Limb (tissue), 2 donors: ENCODE results near the gene NACC2.
"Not testable (repeated sequence)": the region's sequence is repeated elsewhere in the genome, so short reads cannot be mapped to it uniquely, and the experiment has no call there.

ENCODE experiments used
- DNase-seq, 2 donors: peaks; one replicate each; pipeline ENCODE4 v3.0.0-alpha.2; 2016; ENCODE audit errors: extremely low spot score in 2 of 2

The NACC2 gene

DNA sequence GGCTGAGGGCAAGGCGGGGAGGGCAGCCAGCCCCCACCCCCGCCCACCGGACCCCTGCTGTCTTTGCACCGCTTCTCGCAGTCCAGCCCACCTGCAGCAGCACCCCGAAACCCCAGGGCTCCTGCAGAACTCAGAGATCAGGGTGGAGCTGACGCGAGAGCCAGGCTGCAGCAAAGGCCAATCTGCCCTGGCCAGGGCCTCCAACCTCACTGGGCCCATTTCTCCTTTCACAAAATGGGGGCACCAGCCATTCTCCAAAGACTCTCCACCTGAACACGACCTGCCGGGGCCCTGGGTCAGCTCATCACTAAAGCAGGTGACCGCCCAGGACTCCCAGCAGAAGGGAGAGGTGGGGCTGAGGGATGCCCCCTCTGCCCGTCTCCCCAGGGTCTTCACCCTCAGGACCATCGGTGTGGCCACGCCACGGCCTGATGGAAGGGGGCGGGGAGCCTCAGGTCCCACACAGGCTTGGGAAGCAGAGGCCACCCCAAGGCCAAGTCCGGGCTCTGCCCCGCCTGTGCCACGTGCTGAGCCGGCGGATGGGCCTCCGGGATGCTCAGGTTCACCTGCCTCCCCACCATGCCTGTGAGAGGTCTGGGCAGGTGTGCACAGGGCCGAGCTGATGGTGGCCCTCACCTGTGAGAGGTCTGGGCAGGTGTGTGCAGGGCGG, 13.1 kb downstream of the NACC2 start:
- peak in 1 of 2 donors; percentile 21 for DNase-seq

DNA sequence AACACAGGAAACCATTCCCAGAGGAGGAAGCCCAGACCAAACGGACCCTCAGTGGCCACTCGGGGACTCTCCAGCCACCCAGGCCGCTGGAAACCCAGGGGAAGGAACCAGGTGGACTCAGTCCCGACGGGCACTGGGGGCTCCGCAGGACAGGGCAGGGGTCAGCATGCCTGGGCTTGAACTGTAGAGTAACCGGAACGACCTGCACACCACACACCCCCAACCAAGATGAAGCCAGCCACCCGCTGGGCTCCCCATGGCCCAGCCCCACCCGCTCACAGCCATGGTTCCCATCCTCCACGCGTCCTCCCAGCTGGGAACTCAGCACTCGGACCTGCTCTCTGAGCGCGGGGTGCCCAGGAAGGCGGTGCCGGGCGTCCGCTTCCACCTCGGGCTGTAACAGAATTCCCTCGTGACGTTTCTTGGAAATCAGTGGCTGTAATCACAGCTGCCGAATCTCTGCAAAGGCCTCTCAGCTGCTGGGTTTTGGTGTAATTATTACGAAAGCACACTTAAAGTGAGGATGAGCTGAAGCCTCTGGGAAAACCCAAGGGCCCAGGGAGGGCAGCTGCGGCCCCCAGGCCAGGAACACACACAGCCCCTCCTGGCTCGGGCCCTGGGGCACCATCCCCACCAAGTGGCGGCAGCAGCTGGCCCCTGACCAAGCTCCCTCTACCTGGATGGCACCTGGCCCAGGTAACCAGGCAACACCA, 13.8 kb downstream of the NACC2 start:
- peak in 1 of 2 donors; percentile 32 for DNase-seq

DNA sequence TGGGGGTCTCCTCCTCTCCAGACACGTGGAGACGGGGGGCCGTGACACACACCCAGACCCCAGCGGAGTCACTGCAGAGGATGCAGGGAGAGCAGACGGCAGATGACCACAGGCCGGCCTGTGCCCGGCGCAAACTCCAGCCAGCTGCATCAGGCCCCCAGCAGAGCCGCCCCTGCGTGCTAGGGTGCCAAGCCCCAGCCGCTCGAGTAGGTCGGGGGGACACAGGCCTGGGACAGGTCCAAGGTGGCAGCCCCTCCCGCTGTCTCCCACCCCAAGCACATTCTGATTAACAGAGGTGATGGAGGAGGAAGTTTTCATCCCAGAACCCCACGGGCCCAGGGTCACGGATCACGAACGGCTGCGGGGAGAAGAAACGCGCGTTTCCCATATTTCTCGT, 14.4 kb downstream of the NACC2 start:
- no peak for DNase-seq

DNA sequence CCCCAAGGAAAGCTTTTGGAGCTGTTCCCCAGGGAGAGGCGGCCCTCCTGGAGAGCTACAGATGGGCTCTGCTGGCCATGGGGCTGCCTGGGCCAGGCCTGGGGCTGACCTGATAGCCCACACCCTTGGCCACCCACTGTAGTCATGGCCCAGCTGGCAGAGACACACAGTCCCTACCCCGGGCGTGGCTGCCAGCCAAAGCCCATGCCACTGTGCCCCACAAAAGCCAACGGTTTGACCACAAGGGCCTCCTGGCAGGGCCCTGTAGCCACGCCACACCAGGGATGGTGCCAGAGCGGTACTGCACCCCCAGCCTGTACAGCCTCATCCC, 15.2 kb downstream of the NACC2 start:
- peak in 1 of 2 donors; percentile 27 for DNase-seq

DNA sequence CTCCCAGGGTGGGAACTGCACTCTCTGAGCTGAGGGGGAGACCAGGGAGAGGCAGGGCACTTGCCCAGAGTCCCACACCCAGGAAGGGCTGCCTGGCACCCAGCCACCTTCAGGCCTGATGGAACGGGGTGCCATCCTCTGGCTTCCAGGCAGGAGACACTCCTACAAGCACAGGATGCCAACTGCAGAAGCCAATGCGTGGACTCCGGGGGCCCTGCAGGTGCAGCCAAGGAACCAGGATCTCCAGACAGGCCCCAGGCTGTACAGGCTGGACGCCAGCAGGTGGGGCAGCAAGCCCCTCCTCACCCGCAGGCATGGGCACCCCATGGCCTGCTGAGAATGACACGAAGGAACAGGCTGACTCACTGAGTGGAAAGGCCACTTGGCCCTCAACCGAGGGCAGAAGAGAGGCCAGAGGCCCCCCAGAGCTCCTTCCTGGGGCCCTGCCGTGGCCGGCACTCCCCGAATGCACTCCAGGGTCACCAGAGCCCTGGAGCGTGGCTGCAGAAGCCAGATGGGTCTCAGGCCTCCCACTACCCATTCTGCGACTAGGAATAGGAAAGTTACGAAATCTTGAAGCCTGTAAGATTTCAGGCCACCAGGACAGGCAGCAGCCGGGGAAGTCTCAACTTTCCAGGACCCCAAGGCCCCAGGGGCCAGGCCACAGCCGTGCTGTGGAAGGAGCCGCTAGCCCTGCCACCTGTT, 15.7 kb downstream of the NACC2 start:
- DNase-seq = peak in 1 of 2 donors; percentile 32

DNA sequence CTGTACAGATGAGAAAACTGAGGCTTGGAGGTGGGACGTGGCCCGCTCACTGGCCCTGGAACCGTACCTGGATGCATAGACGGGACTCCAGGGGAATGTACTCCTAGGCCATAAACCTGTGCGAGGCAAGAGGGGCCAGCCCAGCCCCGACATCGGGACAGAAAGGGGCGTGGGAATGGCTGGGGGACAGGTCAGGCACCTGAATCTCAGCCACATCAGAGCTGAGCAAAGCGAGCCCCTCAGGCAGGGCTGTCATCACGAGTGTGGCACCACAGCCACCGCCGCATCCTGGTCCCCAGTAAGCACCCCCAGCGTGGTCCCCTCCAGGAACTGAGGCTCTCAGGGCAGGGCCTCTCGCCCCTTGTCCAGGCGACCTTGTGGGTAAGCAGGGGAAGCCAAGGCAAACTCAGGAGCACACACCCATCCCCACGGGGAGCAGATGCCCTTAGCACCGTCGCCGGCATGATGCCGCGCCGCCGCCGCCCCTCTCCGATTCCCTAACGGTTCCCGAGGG, 16.5 kb downstream of the NACC2 start:
- no peak for DNase-seq

DNA sequence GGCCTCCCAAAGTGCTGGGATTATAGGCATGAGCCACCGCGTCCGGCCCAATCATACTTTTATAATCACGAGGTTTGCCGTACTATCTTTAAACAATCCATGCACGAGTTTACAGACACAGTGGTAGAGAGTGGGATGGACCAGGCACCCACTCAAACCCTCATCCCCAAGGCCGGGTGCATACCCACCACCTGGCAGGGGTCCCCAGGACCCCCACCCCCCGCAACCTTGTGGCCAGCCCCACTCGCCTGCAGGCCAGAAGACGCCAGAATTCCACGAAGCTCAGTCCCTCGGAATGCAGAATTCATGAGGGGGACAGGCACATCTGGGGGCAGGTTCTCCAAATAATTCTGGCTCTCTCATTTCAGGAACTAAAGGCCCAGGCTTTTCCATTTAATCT, 17.1 kb downstream of the NACC2 start:
- DNase-seq = no peak

DNA sequence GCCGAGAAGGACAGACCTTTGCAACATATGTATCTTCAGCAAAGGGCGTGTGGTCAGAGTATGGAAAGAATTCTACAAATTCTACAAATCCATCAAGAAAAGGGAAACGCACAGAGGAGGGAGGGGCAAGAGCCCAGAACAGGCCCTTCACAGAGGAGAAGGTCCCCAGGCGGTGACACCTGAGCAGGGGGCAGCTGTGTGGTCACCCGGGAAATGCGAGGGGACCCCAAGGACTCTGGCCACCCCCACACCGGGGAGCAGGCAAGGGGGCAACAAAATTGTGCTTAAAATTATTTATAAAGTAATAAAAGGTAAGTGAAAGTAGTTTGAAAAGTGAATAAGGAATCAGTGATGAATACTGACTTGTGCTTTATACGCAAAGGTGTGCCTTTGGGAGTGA, 17.6 kb downstream of the NACC2 start:
- no peak for DNase-seq

DNA sequence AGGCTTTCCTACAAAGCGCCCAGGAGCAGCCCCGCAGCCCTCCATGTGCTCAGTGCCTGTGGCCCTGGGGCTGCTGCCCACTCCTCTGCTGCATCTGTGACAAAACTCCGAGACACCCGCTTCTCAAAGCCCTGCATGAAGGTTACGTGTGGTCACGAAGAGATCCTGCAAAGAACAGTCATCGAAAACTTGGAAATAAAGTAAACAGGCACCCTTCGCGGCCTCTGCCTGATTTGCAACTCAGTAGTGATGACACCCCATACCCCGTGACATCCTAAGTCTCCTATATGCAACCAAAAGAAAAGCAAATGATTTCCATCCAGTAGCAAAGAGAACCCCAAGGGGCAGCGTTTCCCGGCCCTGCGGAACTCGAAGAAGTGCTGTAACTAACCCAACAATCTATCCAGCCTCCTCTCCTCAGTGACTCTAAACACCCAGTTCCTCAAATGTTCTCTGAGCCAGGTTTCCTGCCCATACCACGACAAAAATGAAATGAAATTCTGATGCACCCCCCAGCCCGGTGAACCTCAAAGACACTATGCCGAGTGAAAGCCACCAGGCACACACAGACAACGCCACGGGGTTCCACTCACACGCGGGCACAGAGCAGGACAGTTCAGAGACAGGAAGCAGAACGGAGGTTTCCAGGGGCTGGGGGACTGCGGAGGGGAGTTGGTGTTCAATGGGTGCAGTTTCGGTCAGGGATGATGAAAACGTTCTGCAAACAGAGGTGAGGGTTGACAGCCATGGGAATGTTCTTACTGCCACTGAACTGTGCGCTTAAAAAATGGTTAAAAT, 19.0 kb downstream of the NACC2 start:
- no peak for DNase-seq

DNA sequence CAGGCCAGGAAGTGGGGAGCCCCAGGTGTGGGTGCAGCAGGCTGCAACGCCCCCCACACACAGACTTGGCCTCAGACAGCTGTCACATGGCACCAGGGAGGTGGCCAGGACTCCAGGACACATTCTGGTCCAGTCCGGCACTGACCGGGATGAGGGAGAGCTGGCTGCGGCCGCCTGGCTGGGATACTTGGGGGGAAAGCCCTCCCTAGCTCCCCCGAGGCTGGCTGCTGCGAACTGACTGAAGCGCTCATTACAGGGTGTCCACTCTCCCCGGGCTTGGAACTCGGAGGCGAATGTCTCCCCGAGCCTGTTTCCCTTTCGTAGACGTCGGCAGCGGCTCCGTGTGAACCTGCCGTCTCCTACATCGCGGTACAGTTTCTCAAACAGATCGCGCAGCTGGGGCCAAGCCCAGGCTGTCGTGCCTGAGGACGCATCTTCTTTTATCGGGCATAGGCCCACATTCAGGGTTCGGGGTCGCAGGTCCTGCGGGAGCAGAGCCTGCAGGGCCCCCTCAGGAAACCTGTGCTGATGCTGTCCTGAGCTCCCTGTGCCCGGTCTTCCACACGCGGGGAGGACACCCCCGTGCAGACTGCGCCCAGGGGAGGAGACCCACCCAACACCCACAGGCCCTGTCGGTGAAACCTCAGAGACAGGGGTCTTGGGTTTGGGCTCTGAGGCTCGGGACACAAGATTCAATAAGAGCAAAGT, 19.8 kb downstream of the NACC2 start:
- DNase-seq = no peak

DNA sequence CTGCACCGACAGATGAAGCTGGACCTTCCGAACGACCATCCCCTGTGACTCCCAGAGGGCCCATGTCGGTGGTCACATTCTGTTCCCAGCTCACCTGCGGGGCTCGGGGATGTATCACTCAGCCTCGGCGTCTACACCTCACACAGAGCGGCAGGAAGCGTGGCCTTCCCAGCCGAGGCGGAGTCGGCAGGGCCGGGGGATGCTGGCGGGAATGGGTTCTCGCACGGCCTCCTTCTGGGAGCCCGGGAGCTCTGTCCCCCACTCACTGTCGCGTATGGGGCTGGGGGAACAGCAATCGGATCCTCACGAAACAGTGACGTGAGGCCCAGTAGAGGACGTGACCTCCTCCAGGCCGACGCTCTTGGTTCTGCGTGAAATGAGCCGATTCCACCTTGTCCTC, 20.4 kb downstream of the NACC2 start:
- peak in 1 of 2 donors; percentile 24 for DNase-seq

DNA sequence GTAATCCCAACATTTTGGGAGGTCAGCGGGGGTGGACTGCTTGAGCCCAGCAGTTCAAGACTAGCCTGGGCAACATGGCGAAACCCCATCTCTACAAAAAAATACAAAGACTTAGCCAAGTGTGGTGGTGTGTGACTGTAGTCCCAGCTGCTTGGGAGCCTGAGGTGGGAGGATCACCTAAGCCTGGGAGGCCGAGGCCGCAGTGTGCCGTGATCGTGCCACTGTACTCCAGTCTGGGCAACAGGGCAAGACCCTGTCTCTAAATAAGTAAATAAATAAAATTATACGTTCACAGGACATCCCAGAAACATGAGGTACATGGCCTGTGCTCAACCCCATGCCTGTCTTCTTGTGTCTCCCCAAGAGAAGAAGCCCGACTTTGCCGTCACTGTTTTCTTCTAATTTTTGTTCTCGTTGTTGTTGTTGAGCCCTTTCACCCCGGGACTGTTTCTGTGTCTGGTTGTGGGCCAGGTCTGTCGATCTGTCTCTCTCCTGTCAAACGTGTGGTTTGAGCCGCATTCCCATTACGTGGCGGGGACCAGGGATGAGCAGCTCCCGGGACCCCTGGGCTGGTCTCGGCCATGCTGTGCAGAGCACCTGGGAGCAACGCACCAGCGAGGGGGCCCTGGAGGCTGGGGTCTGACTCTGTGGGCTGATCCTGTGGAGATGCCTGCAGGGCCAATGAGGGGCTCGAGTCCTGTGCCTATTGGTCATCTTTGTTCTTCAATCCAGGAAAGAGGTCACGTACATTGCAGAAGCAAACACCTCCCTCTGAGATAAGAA, 32.2 kb downstream of the NACC2 start:
- no peak for DNase-seq

DNA sequence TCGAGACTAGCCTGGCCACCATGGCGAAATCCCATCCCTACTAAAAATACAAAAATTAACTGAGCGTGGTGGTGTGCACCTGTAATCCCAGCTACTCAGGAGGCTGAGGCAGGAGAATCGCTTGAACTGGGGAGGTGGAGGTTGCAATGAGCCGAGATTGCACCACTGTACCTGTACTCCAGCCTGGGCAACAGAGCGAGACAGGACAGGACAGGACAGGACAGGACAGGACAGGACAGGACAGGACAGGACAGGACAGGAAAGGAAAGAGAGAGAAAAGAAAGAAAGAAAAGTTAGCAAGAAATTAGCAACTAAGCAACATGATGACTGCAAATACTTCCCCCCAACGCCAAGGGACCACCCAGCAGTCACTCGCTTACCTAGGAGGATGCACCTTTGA, 33.2 kb downstream of the NACC2 start:
- DNase-seq = not testable (repeated sequence)

DNA sequence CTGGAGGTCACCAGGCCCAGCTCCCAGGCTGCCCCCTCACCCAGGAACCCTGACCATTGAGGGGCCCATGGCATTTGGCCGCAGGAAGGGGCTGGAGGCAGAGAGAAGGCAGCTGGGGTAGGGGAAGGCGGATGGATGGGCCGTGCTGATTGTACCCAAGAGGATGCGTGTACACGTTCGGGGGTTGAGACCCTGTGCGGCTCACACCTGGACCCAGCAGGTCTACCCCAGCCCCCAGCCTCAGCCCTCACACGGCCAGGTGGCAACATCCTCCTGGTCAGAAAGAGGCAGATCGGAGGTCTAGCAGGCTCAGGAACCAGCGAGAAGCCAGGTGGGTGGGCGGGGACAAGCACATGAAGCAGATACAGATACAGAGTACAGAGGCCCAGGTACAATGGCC, 33.7 kb downstream of the NACC2 start:
- no peak for DNase-seq

DNA sequence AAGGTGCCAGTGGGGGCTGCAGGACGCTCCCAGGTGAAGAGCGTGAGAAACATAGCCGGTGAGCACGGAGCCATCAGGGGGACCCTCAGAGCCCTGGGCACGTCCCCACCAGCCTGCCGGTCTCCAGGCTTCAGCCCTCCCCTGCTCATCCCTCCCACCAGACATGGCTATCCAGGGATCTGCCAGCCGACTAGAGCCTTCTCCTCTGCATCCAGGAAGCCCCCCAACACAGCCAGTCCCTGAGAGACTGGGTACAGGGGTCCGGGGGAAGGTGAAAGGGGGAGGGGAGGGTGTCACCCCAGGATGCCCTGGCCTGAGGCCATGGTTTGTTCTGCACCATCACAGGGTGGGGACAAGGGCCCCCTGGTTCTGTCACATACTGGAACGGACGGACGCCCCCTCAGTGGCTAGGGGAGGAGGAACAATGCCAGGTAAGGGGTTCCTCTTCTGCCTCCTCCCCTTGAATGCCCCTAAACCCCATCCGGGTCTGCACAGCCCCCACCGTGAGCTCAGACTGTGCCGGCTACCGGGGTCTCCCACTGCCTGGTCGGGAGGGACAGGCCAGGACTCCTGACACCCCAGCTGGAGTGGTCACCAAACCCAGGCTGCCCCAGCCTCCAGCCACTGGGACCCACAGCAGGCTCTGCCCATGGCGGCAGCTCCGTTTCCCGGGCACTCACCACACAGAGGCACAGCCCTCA, 34.3 kb downstream of the NACC2 start:
- DNase-seq = no peak

DNA sequence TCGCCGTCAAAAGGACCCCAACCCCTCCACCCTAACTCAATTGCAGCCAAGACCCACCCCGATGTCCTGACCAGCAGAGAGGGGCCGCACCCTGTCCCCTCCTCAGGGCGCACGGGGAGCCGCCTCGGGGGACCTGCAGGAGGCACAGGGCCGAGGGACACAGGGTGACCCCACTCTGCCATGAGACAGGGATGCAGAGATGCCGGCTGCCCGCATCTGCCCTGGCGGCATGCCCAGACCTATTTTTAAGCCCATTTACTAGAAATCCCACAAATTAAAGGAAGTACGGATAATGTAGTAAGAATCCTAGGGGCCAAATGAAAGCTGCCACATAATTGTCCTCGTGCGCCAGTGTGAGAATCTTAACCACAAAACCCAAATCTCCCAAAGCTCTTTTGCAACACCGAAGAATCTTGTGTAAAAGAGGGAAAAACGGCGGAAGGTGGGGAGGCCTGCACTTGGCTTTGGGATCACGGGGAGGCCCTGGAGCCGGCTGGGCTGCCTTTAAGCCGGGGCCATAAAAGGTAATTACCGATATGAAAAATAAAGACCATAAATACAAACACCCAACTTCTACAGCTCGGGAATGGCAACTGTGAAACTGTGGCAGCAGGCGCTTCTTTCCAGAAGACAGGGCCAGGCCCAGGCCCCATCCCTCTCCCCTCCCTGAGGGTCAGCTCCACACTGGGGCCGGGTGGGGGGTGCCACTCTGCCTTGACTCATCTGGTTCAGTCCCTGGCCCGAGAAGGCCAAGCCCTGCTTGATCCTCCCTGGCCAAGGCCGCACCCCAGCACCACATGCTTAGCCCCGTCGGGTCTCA, 35.0 kb downstream of the NACC2 start:
- DNase-seq = peak in 1 of 2 donors; percentile 37

DNA sequence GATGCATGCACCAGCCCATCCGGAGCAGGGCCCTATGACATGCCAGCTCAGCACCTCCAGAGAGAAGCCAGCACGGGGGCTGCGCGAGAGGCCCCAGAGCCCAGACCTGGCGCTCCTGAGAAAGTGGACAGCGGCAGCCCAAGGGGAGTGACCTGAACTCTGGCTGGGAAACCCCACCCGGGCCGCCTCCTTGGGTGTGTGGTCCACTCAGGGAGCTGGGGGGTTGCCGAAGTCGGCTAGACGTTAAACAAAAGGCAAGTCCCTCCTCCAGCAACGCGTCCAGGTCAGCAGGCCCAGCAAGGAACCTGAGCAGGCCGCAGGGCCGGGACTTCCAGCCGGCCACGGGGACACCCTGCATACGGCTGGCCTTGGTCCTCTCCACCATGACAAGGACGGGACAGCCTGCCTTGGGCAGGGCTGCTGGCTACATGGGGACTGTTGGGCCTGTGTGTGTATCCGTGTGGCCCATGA, 35.7 kb downstream of the NACC2 start:
- no peak for DNase-seq

DNA sequence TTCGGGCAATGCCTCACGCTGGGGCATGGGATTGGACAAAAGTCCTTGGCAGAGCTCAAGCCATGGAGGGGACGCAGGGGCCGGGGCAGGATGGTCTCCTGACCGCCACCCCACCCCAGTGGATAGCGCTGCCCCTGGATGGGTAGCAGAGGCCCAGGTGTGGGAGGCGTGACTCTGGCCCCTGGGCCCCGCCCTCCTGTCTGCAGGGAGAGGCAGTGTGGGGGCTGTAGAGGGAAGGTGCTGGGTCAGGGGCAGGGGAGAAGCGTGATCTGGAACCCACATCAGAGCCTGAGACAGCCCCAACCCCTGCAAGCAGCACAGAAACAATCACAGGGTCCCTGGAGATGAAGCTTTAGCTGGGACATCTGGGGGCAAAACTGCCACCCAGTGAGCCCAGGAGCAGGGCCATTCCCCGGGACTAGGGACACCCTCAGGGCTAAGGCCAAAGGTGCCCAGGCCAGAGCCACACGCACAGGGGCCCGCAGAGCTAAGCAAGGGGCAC, 36.2 kb downstream of the NACC2 start:
- no peak for DNase-seq
